ENCODE measurements around the gene ZNF532. TPM values are rescaled to one million over a fixed set of nuclear protein-coding genes. Genes with fewer than 3 reads are reported as not detected.

ZNF532 gene
- total RNA-seq, 3 donors from 2014 or later: 55.5 to 71.7 (median 62.3) TPM

- DNase-seq (ENCODE audit: low spot score in 2 of 2): no peak
- H3K4me3 ChIP-seq: no peak overlapping the region
- H3K4me1 ChIP-seq: no peaks in the 10 kb centered on the region
- H3K27ac ChIP-seq: no peak overlapping the region
- intact Hi-C loops (cut with DNase I; ENCODE audit: low total_unique reads): no loop called here
- H3K27me3 ChIP-seq: no peaks in the 10 kb centered on the region
- H3K9me3 ChIP-seq: no peaks in the 10 kb centered on the region
- no peak for TF ChIP-seq CTCF (IDR thresholded peaks at IDR 0.05)
- TF ChIP-seq POLR2A (IDR thresholded peaks at IDR 0.05): no peak
- TF ChIP-seq POLR2AphosphoS5 (IDR thresholded peaks at IDR 0.05): no peak
- H3K36me3 ChIP-seq: no peaks in the 10 kb centered on the region
Measured at GRCh38 chr18:58882686-58883085, 18.0 kb downstream of the ZNF532 start.

- DNase-seq (ENCODE audit: low spot score in 2 of 2): no peak
- Histone ChIP-seq H3K4me3 (no peak overlapping the region), H3K27ac (no peak overlapping the region), H3K27me3 (no peaks in the 10 kb centered on the region), H3K9me3 (no peaks in the 10 kb centered on the region), H3K36me3 (no peaks in the 10 kb centered on the region), H3K4me1 (no peaks in the 10 kb centered on the region)
- TF ChIP-seq POLR2A (IDR thresholded peaks at IDR 0.05) (no peak), CTCF (IDR thresholded peaks at IDR 0.05) (no peak), POLR2AphosphoS5 (IDR thresholded peaks at IDR 0.05) (no peak)
- intact Hi-C loops (cut with DNase I; ENCODE audit: low total_unique reads): no loop called here
Measured at GRCh38 chr18:58884680-58885079, 20.0 kb downstream of the ZNF532 start.

GRCh38 chr18:58886431-58886830, 21.8 kb downstream of the ZNF532 start:
- H3K9me3 ChIP-seq: no peaks in the 10 kb centered on the region
- H3K27ac ChIP-seq: peak overlapping the region; percentile 36 to 82
- no peak for TF ChIP-seq CTCF (IDR thresholded peaks at IDR 0.05)
- TF ChIP-seq POLR2A (IDR thresholded peaks at IDR 0.05): no peak
- no peak for TF ChIP-seq POLR2AphosphoS5 (IDR thresholded peaks at IDR 0.05)
- H3K4me3 ChIP-seq: no peak overlapping the region
- no peaks in the 10 kb centered on the region for H3K4me1 ChIP-seq
- intact Hi-C loops (cut with DNase I; ENCODE audit: low total_unique reads): no loop called here
- H3K36me3 ChIP-seq: no peaks in the 10 kb centered on the region
- no peak for DNase-seq (ENCODE audit: low spot score in 2 of 2)
- no peaks in the 10 kb centered on the region for H3K27me3 ChIP-seq

GRCh38 chr18:58886864-58887612, 22.4 kb downstream of the ZNF532 start:
- Histone ChIP-seq H3K36me3 (no peaks in the 10 kb centered on the region), H3K4me1 (no peaks in the 10 kb centered on the region), H3K27ac (peak overlapping the region; percentile 82 to 90), H3K4me3 (peak overlapping the region in 1 of 3 donors; percentile 55), H3K9me3 (no peaks in the 10 kb centered on the region), H3K27me3 (no peaks in the 10 kb centered on the region)
- DNase-seq (ENCODE audit: low spot score in 2 of 2): no peak
- intact Hi-C loops (cut with DNase I; ENCODE audit: low total_unique reads): no loop called here
- no peak for TF ChIP-seq CTCF (IDR thresholded peaks at IDR 0.05)
- TF ChIP-seq POLR2A (IDR thresholded peaks at IDR 0.05): no peak
- no peak for TF ChIP-seq POLR2AphosphoS5 (IDR thresholded peaks at IDR 0.05)

- Histone ChIP-seq H3K9me3 (no peaks in the 10 kb centered on the region), H3K36me3 (no peaks in the 10 kb centered on the region), H3K27me3 (no peaks in the 10 kb centered on the region), H3K4me3 (peak overlapping the region in 1 of 3 donors; percentile 55), H3K27ac (peak overlapping the region; percentile 82 to 90), H3K4me1 (no peaks in the 10 kb centered on the region)
- DNase-seq (ENCODE audit: low spot score in 2 of 2): peak in 1 of 2 donors; percentile 50
- intact Hi-C loops (cut with DNase I; ENCODE audit: low total_unique reads): no loop called here
- TF ChIP-seq POLR2AphosphoS5 (IDR thresholded peaks at IDR 0.05) (peak in 2 of 3 donors; percentile 27 to 36), CTCF (IDR thresholded peaks at IDR 0.05) (no peak)
Measured at GRCh38 chr18:58887613-58887963, 22.9 kb downstream of the ZNF532 start.
